GM12891 (cell line): Measurements from ENCODE around the gene CTXND1.

Source experiments
- POLR2A ChIP-seq: IDR thresholded peaks from 2 replicates; pipeline ENCODE4 v1.6.1; 2011; ENCODE audit warnings: low read depth, low read length, control low read depth
- POLR2AphosphoS5 ChIP-seq: IDR thresholded peaks from 2 replicates; pipeline ENCODE4 v1.6.1; 2011; ENCODE audit warnings: low read depth, low read length, control low read depth
- SPI1 ChIP-seq: IDR thresholded peaks from 2 replicates; pipeline ENCODE4 v1.6.1; 2011; ENCODE audit warnings: low read depth, low read length, control low read depth
- TAF1 ChIP-seq: IDR thresholded peaks from 2 replicates; pipeline ENCODE4 v1.6.1; 2011; ENCODE audit warnings: low read depth, low read length, control low read depth

GRCh38 chr15:80250614-80251427, 1.2 kb downstream of the CTXND1 start:
- TF ChIP-seq POLR2AphosphoS5: no peak
- no peak for TF ChIP-seq SPI1
- TF ChIP-seq POLR2A: no peak
- no peak for TF ChIP-seq TAF1
